ENCODE results near the gene FER1L5. TPM values are rescaled to one million over a fixed set of nuclear protein-coding genes. Genes with fewer than 3 reads are reported as not detected.
A peak's percentile ranks its signal among the peaks of the same experiment; 100 is the strongest.

Gene FER1L5
- total RNA-seq, 2 donors from 2014 or later = 0.78 to 3.6 TPM

GRCh38 chr2:96637385-96638143, 5.0 kb upstream of the FER1L5 start:
- H3K4me3 ChIP-seq = peak overlapping the region; percentile 19 to 42
- TF ChIP-seq POLR2A (IDR thresholded peaks at IDR 0.05) (peak in 1 of 3 donors; percentile 61), CTCF (IDR thresholded peaks at IDR 0.05) (no peak)
- intact Hi-C loops (cut with DNase I) = no loop called here
- peaks cover 32% of the 10 kb centered on the region for H3K4me1 ChIP-seq
- H3K36me3 ChIP-seq (replicated peaks in 1 of 2; ENCODE audit: insufficient read depth in 1 of 2, low read depth in 2 of 2) = peaks cover 0 to 1% of the 10 kb centered on the region in 2 donors
- peak; percentile 88 to 92 (median 89) for DNase-seq
- peak; percentile 91 for ATAC-seq
- peak overlapping the region; percentile 88 to 98 (median 94) for H3K27ac ChIP-seq
- 0% methylated on average over 16 to 38 of the region's 50 CpGs for WGBS, 2 donors
- H3K9me3 ChIP-seq = no peaks in the 10 kb centered on the region
- no peaks in the 10 kb centered on the region for H3K27me3 ChIP-seq

- peak within 1 kb of the TSS; percentile 88 to 98 (median 94) for H3K27ac ChIP-seq
- no peaks in the 10 kb centered on the region for H3K9me3 ChIP-seq
- H3K4me3 ChIP-seq = peak within 1 kb of the TSS; percentile 19 to 42
- H3K27me3 ChIP-seq = no peaks in the 10 kb centered on the region
- ATAC-seq = peak; percentile 94
- intact Hi-C loops (cut with DNase I) = no loop called here
- peaks cover 32% of the 10 kb centered on the region for H3K4me1 ChIP-seq
- 7 to 33% methylated on average over 13 to 60 of the region's 67 CpGs for WGBS, 2 donors
- peaks cover 0 to 1% of the 10 kb centered on the region in 2 donors for H3K36me3 ChIP-seq (replicated peaks in 1 of 2; ENCODE audit: insufficient read depth in 1 of 2, low read depth in 2 of 2)
- TF ChIP-seq POLR2A (IDR thresholded peaks at IDR 0.05) (peak; percentile 81 to 92 (median 87)), CTCF (IDR thresholded peaks at IDR 0.05) (peak in 2 of 7 experiments; percentile 14 to 33)
- DNase-seq = peak; percentile 89 to 94 (median 90)
Observed at GRCh38 chr2:96638144-96639121, 4.1 kb upstream of the FER1L5 start, which contains the start of gene KANSL3. Gene KANSL3 (minus strand): TSS chr2:96638312. CDS start chr2:96637135, 1,177 bp downstream.

- Histone ChIP-seq H3K27ac (no peak overlapping the region), H3K9me3 (no peaks in the 10 kb centered on the region), H3K27me3 (no peaks in the 10 kb centered on the region), H3K36me3 (replicated peaks in 1 of 2; ENCODE audit: insufficient read depth in 1 of 2, low read depth in 2 of 2) (no peaks in the 10 kb centered on the region), H3K4me3 (no peak overlapping the region), H3K4me1 (no peaks in the 10 kb centered on the region)
- intact Hi-C loops (cut with DNase I) = no loop called here
- 92 to 96% methylated on average over 5 to 6 of the region's 6 CpGs for WGBS, 2 donors
- TF ChIP-seq POLR2A (IDR thresholded peaks at IDR 0.05) (no peak), CTCF (IDR thresholded peaks at IDR 0.05) (no peak)
- DNase-seq = no peak
- no peak for ATAC-seq
Observed at GRCh38 chr2:96647681-96648080, 5.1 kb downstream of the FER1L5 start.

- intact Hi-C loops (cut with DNase I) = no loop called here
- no peaks in the 10 kb centered on the region for H3K4me1 ChIP-seq
- ATAC-seq (no peak), DNase-seq (no peak)
- no peaks in the 10 kb centered on the region for H3K27me3 ChIP-seq
- WGBS, 2 donors = 93 to 98% methylated on average over 7 of the region's 7 CpGs
- no peak overlapping the region for H3K27ac ChIP-seq
- no peaks in the 10 kb centered on the region for H3K9me3 ChIP-seq
- H3K36me3 ChIP-seq (replicated peaks in 1 of 2; ENCODE audit: insufficient read depth in 1 of 2, low read depth in 2 of 2) = no peaks in the 10 kb centered on the region
- TF ChIP-seq CTCF (IDR thresholded peaks at IDR 0.05) (no peak), POLR2A (IDR thresholded peaks at IDR 0.05) (no peak)
- H3K4me3 ChIP-seq = no peak overlapping the region
Observed at GRCh38 chr2:96648306-96648930, 5.9 kb downstream of the FER1L5 start.

All from body of pancreas (tissue), 4 donors.